ES-I3 (cell line): Measurements from ENCODE around the gene RTN4RL1.
"Not testable (repeated sequence)": the region's sequence is repeated elsewhere in the genome, so short reads cannot be mapped to it uniquely, and the experiment has no call there.

Experiments used
- H3K36me3 ChIP-seq: 2 replicates; pipeline ENCODE4 v1.6.1; 2013; ENCODE audit warnings: mild to moderate bottlenecking, low read length, control low read depth, moderate library complexity; ENCODE audit not compliant: insufficient read depth
- H3K4me1 ChIP-seq: 2 replicates; pipeline ENCODE4 v1.6.1; 2013; ENCODE audit warnings: mild to moderate bottlenecking, control low read depth, low read length; ENCODE audit not compliant: insufficient read depth
- H3K9ac ChIP-seq: 2 replicates; pipeline ENCODE4 v1.6.1; 2013; ENCODE audit warnings: low read depth, mild to moderate bottlenecking, low read length, moderate library complexity
- H3K9me3 ChIP-seq: 2 replicates; pipeline ENCODE4 v1.6.1; 2013; ENCODE audit warnings: mild to moderate bottlenecking, low read length, moderate library complexity; ENCODE audit not compliant: control insufficient read depth, insufficient read depth

The RTN4RL1 gene

GRCh38 chr17:1907909-1908698 is 117.0 kb downstream of the RTN4RL1 start:
- Histone ChIP-seq H3K9me3 (no peaks in the 10 kb centered on the region), H3K36me3 (no peaks in the 10 kb centered on the region), H3K9ac (peak overlapping the region; percentile 36; the same call in 1 of the 2 replicates), H3K4me1 (no peaks in the 10 kb centered on the region)

- no peaks in the 10 kb centered on the region for H3K4me1 ChIP-seq
- no peak overlapping the region for H3K9ac ChIP-seq
These were observed 117.9 kb downstream of the RTN4RL1 start for GRCh38 chr17:1907216-1907631.

GRCh38 chr17:1906662-1907101 is 118.5 kb downstream of the RTN4RL1 start:
- Histone ChIP-seq H3K9me3 (no peaks in the 10 kb centered on the region), H3K36me3 (no peaks in the 10 kb centered on the region), H3K4me1 (no peaks in the 10 kb centered on the region), H3K9ac (no peak overlapping the region)

More at GRCh38 chr17:1907216-1907631, 117.9 kb downstream of the RTN4RL1 start:
- Histone ChIP-seq H3K9me3 (no peaks in the 10 kb centered on the region), H3K36me3 (no peaks in the 10 kb centered on the region)

- no peak overlapping the region; the same call in 1 of the 2 replicates for H3K9ac ChIP-seq
- H3K9me3 ChIP-seq, result no peaks in the 10 kb centered on the region
- no peaks in the 10 kb centered on the region for H3K36me3 ChIP-seq
- no peaks in the 10 kb centered on the region for H3K4me1 ChIP-seq
These were observed 119.8 kb downstream of the RTN4RL1 start for GRCh38 chr17:1905190-1905913.

- H3K9me3 ChIP-seq, result no peaks in the 10 kb centered on the region
- H3K36me3 ChIP-seq, result no peaks in the 10 kb centered on the region
- no peak overlapping the region for H3K9ac ChIP-seq
- no peaks in the 10 kb centered on the region for H3K4me1 ChIP-seq
These were observed 120.6 kb downstream of the RTN4RL1 start for GRCh38 chr17:1904273-1905182.

GRCh38 chr17:1899403-1900000 is 125.6 kb downstream of the RTN4RL1 start:
- Histone ChIP-seq H3K4me1 (no peaks in the 10 kb centered on the region), H3K9me3 (no peaks in the 10 kb centered on the region), H3K9ac (no peak overlapping the region), H3K36me3 (peaks cover 12% of the 10 kb centered on the region)

- Histone ChIP-seq H3K4me1 (no peaks in the 10 kb centered on the region), H3K9ac (no peak overlapping the region), H3K9me3 (no peaks in the 10 kb centered on the region), H3K36me3 (peaks cover 12% of the 10 kb centered on the region)
These were observed 126.3 kb downstream of the RTN4RL1 start for GRCh38 chr17:1898872-1899271.

- no peaks in the 10 kb centered on the region for H3K4me1 ChIP-seq
- H3K36me3 ChIP-seq, result peaks cover 12% of the 10 kb centered on the region
- H3K9me3 ChIP-seq, result no peaks in the 10 kb centered on the region
- H3K9ac ChIP-seq, result no peak overlapping the region
These were observed 126.8 kb downstream of the RTN4RL1 start for GRCh38 chr17:1898332-1898731.

GRCh38 chr17:1897105-1897656 is 128.0 kb downstream of the RTN4RL1 start:
- Histone ChIP-seq H3K36me3 (peaks cover 19% of the 10 kb centered on the region), H3K9ac (no peak overlapping the region), H3K4me1 (no peaks in the 10 kb centered on the region), H3K9me3 (no peaks in the 10 kb centered on the region)

- H3K36me3 ChIP-seq, result peaks cover 19% of the 10 kb centered on the region
- no peaks in the 10 kb centered on the region for H3K4me1 ChIP-seq
- no peaks in the 10 kb centered on the region for H3K9me3 ChIP-seq
- no peak overlapping the region for H3K9ac ChIP-seq
These were observed 128.7 kb downstream of the RTN4RL1 start for GRCh38 chr17:1896243-1897104.

- H3K9me3 ChIP-seq, H3K9ac ChIP-seq, H3K4me1 ChIP-seq: not testable (repeated sequence)
- H3K36me3 ChIP-seq, result peaks cover 22% of the 10 kb centered on the region
These were observed 129.7 kb downstream of the RTN4RL1 start for GRCh38 chr17:1895479-1895878.

GRCh38 chr17:1894753-1895339 is 130.3 kb downstream of the RTN4RL1 start:
- Histone ChIP-seq H3K4me1 (no peaks in the 10 kb centered on the region), H3K9ac (no peak overlapping the region), H3K9me3 (no peaks in the 10 kb centered on the region), H3K36me3 (peaks cover 22% of the 10 kb centered on the region)
